ENCODE data around the gene CEMIP2. TPM values are rescaled to one million over a fixed set of nuclear protein-coding genes. Genes with fewer than 3 reads are reported as not detected.
A peak's percentile ranks its signal among the peaks of the same experiment; 100 is the strongest.

Gene CEMIP2, protein sequence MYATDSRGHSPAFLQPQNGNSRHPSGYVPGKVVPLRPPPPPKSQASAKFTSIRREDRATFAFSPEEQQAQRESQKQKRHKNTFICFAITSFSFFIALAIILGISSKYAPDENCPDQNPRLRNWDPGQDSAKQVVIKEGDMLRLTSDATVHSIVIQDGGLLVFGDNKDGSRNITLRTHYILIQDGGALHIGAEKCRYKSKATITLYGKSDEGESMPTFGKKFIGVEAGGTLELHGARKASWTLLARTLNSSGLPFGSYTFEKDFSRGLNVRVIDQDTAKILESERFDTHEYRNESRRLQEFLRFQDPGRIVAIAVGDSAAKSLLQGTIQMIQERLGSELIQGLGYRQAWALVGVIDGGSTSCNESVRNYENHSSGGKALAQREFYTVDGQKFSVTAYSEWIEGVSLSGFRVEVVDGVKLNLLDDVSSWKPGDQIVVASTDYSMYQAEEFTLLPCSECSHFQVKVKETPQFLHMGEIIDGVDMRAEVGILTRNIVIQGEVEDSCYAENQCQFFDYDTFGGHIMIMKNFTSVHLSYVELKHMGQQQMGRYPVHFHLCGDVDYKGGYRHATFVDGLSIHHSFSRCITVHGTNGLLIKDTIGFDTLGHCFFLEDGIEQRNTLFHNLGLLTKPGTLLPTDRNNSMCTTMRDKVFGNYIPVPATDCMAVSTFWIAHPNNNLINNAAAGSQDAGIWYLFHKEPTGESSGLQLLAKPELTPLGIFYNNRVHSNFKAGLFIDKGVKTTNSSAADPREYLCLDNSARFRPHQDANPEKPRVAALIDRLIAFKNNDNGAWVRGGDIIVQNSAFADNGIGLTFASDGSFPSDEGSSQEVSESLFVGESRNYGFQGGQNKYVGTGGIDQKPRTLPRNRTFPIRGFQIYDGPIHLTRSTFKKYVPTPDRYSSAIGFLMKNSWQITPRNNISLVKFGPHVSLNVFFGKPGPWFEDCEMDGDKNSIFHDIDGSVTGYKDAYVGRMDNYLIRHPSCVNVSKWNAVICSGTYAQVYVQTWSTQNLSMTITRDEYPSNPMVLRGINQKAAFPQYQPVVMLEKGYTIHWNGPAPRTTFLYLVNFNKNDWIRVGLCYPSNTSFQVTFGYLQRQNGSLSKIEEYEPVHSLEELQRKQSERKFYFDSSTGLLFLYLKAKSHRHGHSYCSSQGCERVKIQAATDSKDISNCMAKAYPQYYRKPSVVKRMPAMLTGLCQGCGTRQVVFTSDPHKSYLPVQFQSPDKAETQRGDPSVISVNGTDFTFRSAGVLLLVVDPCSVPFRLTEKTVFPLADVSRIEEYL (N-terminal part only)
- total RNA-seq: 10 to 100 TPM; 58.7 to 63.5 TPM

DNA sequence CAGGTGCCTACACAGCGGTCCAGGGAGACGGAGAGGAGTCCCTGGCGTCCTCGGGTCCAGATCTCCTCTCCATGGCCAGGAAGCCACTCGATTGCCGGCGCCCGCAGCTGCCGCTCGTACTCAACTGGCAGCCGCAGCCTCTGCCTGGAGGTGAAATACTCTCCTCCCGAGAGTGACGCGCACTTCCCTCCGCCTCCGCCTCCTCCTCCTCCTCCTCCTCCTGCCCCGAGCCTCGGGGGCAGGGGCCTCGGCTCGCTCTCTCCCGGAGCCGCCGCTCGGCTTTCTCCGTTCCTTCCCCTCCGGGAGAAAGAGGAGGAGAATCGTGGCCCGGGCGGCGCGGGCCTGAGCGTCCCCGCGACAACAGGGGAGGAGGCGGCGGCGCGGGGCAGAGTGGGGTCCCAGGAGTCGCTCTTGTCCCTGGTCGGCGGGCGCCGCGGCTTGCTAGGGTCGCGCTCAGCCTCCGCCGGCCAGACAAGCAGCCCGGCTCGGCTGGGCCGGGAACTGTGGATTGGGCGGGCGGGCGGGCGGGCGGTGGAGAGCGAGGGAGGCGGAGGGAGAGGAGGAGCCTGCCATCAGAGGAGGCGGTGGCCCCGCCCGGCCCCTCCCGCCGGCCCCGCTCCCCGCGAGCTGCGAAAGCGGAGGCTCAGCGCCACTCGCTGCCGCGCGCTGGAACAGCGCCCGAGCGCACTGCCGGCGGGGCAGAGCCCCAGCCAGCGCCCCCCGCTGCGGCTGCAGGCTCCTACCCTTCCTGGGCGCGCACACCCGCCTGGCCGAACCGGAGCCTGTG is at the start of gene CEMIP2:
TSS of gene CEMIP2 (minus strand) at position 126 of the 787 bp plus-strand sequence. CDS start 18,140 bp downstream, outside the sequence.
- H3K9me3 Mint-ChIP-seq: no peaks in the 10 kb centered on the region
- TF ChIP-seq, protein P1, sequence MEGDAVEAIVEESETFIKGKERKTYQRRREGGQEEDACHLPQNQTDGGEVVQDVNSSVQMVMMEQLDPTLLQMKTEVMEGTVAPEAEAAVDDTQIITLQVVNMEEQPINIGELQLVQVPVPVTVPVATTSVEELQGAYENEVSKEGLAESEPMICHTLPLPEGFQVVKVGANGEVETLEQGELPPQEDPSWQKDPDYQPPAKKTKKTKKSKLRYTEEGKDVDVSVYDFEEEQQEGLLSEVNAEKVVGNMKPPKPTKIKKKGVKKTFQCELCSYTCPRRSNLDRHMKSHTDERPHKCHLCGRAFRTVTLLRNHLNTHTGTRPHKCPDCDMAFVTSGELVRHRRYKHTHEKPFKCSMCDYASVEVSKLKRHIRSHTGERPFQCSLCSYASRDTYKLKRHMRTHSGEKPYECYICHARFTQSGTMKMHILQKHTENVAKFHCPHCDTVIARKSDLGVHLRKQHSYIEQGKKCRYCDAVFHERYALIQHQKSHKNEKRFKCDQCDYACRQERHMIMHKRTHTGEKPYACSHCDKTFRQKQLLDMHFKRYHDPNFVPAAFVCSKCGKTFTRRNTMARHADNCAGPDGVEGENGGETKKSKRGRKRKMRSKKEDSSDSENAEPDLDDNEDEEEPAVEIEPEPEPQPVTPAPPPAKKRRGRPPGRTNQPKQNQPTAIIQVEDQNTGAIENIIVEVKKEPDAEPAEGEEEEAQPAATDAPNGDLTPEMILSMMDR (IDR thresholded peaks at IDR 0.05): no peak
- peak; percentile 78 for ATAC-seq
- H3K27me3 Mint-ChIP-seq: no peaks in the 10 kb centered on the region
- peaks cover 34% of the 10 kb centered on the region for H3K4me1 Mint-ChIP-seq (ENCODE audit: low read depth)
- POLR2A ChIA-PET: interaction anchor here (1.2 to 6.2 kb wide), 6 partner anchors 8 to 163 kb away, joined by 3 to 69 read pairs (median 6); no protein-coding TSS in a partner anchor
- CTCF ChIA-PET: interaction anchor here (0.6 to 4.0 kb wide), 15 partner anchors 8 to 483 kb away, joined by 3 to 19 read pairs (median 5); no protein-coding TSS in a partner anchor
- peak within 1 kb of the TSS; percentile 98 for H3K4me3 Mint-ChIP-seq
- DNase-seq: peak; percentile 91
- H3K36me3 Mint-ChIP-seq (ENCODE audit: low read depth): peaks cover 21% of the 10 kb centered on the region
- intact Hi-C loops (cut with micrococcal nuclease): loop anchor here (1.0 to 10.0 kb wide), 3 partner anchors 36 to 1354 kb away; partner anchors contain the start of gene KLF9
- peak within 1 kb of the TSS; percentile 96 for H3K27ac Mint-ChIP-seq

DNA sequence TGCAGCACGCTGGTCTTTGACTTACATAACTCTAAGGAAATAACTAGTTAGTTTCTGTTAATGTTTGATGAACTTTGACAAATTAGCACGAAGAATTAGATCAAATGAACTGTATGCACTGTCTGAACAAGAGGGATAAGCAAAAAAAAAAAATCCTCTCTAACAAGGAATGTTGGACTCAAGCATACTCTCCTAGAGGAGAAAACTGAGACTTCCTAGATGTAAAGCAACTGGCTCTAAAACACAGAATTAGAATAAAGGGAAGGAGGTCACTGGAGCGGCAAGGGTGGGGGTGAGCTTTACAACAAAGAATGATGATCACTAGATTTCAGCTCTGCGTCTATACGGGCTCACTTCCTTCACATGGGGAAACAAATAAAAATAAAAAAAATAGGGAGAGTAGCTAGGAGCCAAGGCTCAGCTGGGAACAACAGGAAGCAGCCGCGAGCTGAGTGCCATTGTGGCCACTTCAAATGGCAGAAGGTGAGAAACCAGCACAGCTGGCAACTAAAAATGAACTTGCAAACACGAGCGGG is 48.7 kb upstream of the CEMIP2 start:
- ATAC-seq: no peak
- TF ChIP-seq, protein P1 (IDR thresholded peaks at IDR 0.05): no peak
- Mint-ChIP-seq H3K4me3 (no peak overlapping the region), H3K9me3 (no peaks in the 10 kb centered on the region), H3K36me3 (ENCODE audit: low read depth) (no peaks in the 10 kb centered on the region), H3K4me1 (ENCODE audit: low read depth) (peaks cover 16% of the 10 kb centered on the region), H3K27ac (no peak overlapping the region), H3K27me3 (no peaks in the 10 kb centered on the region)
- POLR2A ChIA-PET: no interaction called here
- CTCF ChIA-PET: interaction anchor here (1.0 to 7.0 kb wide), 9 partner anchors 10 to 531 kb away, joined by 3 to 105 read pairs (median 5); no protein-coding TSS in a partner anchor
- DNase-seq: no peak
- intact Hi-C loops (cut with micrococcal nuclease): loop anchor here (5.0 kb wide), 1 partner anchor 95 kb away; the partner anchor contains the start of genes ABHD17B and C9orf85

DNA sequence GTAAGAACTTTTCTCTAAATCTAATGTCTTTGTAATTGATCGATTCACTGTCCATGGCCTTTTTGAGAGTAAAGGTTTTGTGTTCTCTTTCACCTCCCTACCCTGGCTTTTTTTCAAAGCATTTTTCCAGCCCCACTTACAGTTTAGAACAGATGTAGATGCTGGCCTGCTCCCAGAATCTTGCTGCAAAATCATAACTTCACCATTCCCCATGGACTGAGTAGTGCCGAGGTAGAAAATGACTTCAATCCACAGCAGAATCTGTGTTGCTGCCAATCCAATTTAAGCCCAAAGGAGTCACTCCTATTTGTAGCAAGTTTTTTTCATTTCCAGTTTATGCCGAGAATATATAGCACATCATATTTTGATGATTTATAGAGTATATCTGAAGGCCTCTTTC is 46.5 kb upstream of the CEMIP2 start:
- no peaks in the 10 kb centered on the region for H3K36me3 Mint-ChIP-seq (ENCODE audit: low read depth)
- H3K4me1 Mint-ChIP-seq (ENCODE audit: low read depth): peaks cover 16% of the 10 kb centered on the region
- no peak overlapping the region for H3K4me3 Mint-ChIP-seq
- no peak for ATAC-seq
- no peaks in the 10 kb centered on the region for H3K9me3 Mint-ChIP-seq
- TF ChIP-seq, protein P1 (IDR thresholded peaks at IDR 0.05): no peak
- intact Hi-C loops (cut with micrococcal nuclease): loop anchor here (5.0 kb wide), 1 partner anchor 97 kb away; the partner anchor contains the start of genes ABHD17B and C9orf85
- no peak overlapping the region for H3K27ac Mint-ChIP-seq
- ChIA-PET POLR2A (no interaction called here), CTCF (interaction anchor here (2.7 to 5.8 kb wide), 2 partner anchors 210 kb away, joined by 10 to 63 read pairs; no protein-coding TSS in a partner anchor)
- no peaks in the 10 kb centered on the region for H3K27me3 Mint-ChIP-seq
- DNase-seq: no peak

DNA sequence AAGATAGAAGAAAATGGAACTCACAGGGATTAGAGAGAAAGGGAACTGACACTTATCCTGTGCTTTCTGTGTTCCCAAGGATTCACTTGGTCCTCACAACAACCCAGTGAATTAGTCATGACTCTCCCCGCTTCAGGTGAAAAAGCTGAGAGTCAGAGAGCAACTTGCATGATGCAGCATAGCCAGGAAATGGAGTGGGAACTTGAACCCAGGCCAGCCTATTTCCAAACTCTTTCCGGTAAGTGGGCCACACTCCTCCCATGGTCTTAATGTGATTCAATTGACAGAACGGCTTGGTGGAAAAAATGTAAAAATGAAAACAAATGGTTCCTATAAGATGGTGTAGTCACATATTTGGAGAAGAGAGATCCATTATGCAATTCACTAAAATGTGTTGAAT is 45.9 kb upstream of the CEMIP2 start:
- no peaks in the 10 kb centered on the region for H3K9me3 Mint-ChIP-seq

More for the DNA sequence above, 45.9 kb upstream of the CEMIP2 start:
- POLR2A ChIA-PET: no interaction called here
- CTCF ChIA-PET: interaction anchor here (2.7 kb wide), 1 partner anchor 211 kb away, joined by 10 read pairs; no protein-coding TSS in a partner anchor
- ATAC-seq (no peak), DNase-seq (no peak)
- Mint-ChIP-seq H3K4me1 (ENCODE audit: low read depth) (peaks cover 16% of the 10 kb centered on the region), H3K27me3 (no peaks in the 10 kb centered on the region), H3K27ac (no peak overlapping the region), H3K4me3 (no peak overlapping the region), H3K36me3 (ENCODE audit: low read depth) (no peaks in the 10 kb centered on the region)
- intact Hi-C loops (cut with micrococcal nuclease): no loop called here
- TF ChIP-seq, protein P1 (IDR thresholded peaks at IDR 0.05): no peak

All from activated CD8-positive, alpha-beta T cell treated with anti-CD3 and anti-CD28 coated beads for 36 hours (primary cell).